ENCODE results near the gene ANKRD30BL.
A peak's percentile ranks its signal among the peaks of the same experiment; 100 is the strongest.
"Not testable (repeated sequence)": the region's sequence is repeated elsewhere in the genome, so short reads cannot be mapped to it uniquely, and the experiment has no call there.

ANKRD30BL gene

GRCh38 chr2:132161161-132162124, at the start of gene ANKRD30BL:
Gene ANKRD30BL, minus strand, starts transcription at chr2:132161952. Its CDS starts 247 bp downstream, at chr2:132161705.
- DNase-seq (ENCODE audit: low spot score): not testable (repeated sequence)

- DNase-seq (ENCODE audit: low spot score): not testable (repeated sequence)
Measured at GRCh38 chr2:132202866-132203265, 41.1 kb upstream of the ANKRD30BL start.

GRCh38 chr2:132192854-132193253, 31.1 kb upstream of the ANKRD30BL start:
- DNase-seq (ENCODE audit: low spot score): not testable (repeated sequence)

- not testable (repeated sequence) for DNase-seq (ENCODE audit: low spot score)
Measured at GRCh38 chr2:132167100-132167499, 5.3 kb upstream of the ANKRD30BL start.

- not testable (repeated sequence) for DNase-seq (ENCODE audit: low spot score)
Measured at GRCh38 chr2:132162125-132162660, 441 bp upstream of the ANKRD30BL start.

GRCh38 chr2:132146774-132147173, 15.0 kb downstream of the ANKRD30BL start:
- DNase-seq (ENCODE audit: low spot score): peak; percentile 27
